ENCODE measurements around the gene AKAP13.

AKAP13 gene

DNA sequence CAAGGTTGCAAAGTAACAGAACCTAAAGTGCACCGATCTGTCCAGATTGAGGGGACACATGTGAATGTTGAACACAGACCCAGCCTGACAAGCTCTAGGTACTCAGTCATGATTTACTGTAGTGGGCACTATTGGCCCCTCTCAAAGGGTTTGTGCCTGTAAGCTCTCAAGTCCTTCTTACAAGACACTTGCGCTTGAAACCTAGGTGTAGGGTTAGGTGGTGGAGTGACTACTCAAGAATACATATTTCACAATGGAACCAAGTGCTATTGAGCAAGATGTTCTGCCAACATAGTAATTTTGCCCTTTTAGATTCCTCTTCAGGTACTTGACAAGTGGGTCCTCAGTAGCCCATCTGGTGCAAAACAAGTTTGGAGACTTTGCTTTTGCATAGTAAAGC is 169.9 kb downstream of the AKAP13 start (continued):
- no peak for TF ChIP-seq ZNF174 (tag by site-specific recombination; IDR thresholded peaks at IDR 0.05)
- TF ChIP-seq ZSCAN30 (tag by site-specific recombination; IDR thresholded peaks at IDR 0.05): no peak

DNA sequence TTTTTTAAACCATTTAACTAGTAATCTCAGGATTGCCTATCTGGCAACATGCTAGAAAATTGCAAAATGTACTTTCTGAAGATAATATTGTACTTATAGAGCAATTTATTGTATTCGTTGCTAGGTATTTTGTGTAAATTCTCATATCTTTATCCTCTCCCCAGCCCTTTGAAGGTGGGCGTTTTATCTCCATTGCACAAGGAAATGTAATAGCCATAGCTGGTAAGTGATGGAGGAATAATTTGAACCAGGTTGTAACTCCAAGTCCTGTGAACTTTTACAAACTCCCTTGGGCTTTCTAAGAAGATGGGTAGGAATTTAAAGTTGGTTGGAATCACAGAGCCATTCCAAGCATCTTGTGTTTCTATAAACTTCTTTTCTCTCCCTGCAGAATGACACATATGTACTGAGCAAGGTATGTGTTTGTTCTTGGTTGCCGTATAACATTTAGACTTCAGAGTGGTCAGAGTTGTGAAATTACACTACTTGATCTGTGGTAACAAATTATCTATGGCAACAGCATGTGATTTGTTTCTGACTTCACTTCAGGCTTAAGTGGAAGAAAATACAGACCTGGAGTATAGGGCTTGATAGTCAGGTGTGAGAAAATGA is 170.9 kb downstream of the AKAP13 start:
- ChIA-PET CTCF (interaction anchor here (0.6 to 1.0 kb wide), 5 partner anchors 10 to 383 kb away, joined by 3 to 6 read pairs (median 3); no protein-coding TSS in a partner anchor), POLR2A (no interaction called here)
- Histone ChIP-seq H3K4me1 (ENCODE audit: control insufficient read depth, insufficient read depth, low read length) (no peaks in the 10 kb centered on the region), H3K4me3 (ENCODE audit: low read depth, low read length) (no peak overlapping the region), H3K27ac (ENCODE audit: extremely low read depth, low read depth, low read length) (no peak overlapping the region), H3K9me3 (ENCODE audit: control insufficient read depth, insufficient read depth, low read depth, low read length) (no peaks in the 10 kb centered on the region), H3K36me3 (ENCODE audit: control insufficient read depth in 2 of 2, insufficient read depth in 1 of 2, low read length in 2 of 2) (peaks cover 0 to 6% of the 10 kb centered on the region in 2 experiments; a peak in 2 of 3 replicates)
- no peak for TF ChIP-seq BCL11A (tag by site-specific recombination; IDR thresholded peaks at IDR 0.05; ENCODE audit: low read depth)
- no peak for TF ChIP-seq ZNF140 (tag by site-specific recombination; IDR thresholded peaks at IDR 0.05)
- TF ChIP-seq ZSCAN30 (tag by site-specific recombination; IDR thresholded peaks at IDR 0.05): no peak
- TF ChIP-seq ZNF768 (tag by site-specific recombination; IDR thresholded peaks at IDR 0.05): no peak
- TF ChIP-seq ZNF529 (tag by site-specific recombination; IDR thresholded peaks at IDR 0.05; ENCODE audit: insufficient replicate concordance): no peak
- TF ChIP-seq ZBTB1 (tag by site-specific recombination; IDR thresholded peaks at IDR 0.05): no peak
- no peak for TF ChIP-seq ZNF174 (tag by site-specific recombination; IDR thresholded peaks at IDR 0.05)
- TF ChIP-seq ZBTB17 (tag by site-specific recombination; IDR thresholded peaks at IDR 0.05): no peak
- no peak for TF ChIP-seq ZNF549 (tag by site-specific recombination; IDR thresholded peaks at IDR 0.05)
- TF ChIP-seq ZNF239 (tag by site-specific recombination; IDR thresholded peaks at IDR 0.05): no peak
- no peak for TF ChIP-seq SCRT1 (tag by site-specific recombination; IDR thresholded peaks at IDR 0.05; ENCODE audit: borderline replicate concordance)
- TF ChIP-seq ZNF24 (tag by site-specific recombination; IDR thresholded peaks at IDR 0.05): no peak
- TF ChIP-seq OSR2 (tag by site-specific recombination; IDR thresholded peaks at IDR 0.05): no peak
- no peak for TF ChIP-seq KLF7 (tag by site-specific recombination; IDR thresholded peaks at IDR 0.05; ENCODE audit: borderline replicate concordance)
- TF ChIP-seq ZNF623 (tag by site-specific recombination; IDR thresholded peaks at IDR 0.05): no peak
- TF ChIP-seq ZNF248 (tag by site-specific recombination; IDR thresholded peaks at IDR 0.05): no peak
- TF ChIP-seq ZNF114 (tag by site-specific recombination; IDR thresholded peaks at IDR 0.05): no peak

DNA sequence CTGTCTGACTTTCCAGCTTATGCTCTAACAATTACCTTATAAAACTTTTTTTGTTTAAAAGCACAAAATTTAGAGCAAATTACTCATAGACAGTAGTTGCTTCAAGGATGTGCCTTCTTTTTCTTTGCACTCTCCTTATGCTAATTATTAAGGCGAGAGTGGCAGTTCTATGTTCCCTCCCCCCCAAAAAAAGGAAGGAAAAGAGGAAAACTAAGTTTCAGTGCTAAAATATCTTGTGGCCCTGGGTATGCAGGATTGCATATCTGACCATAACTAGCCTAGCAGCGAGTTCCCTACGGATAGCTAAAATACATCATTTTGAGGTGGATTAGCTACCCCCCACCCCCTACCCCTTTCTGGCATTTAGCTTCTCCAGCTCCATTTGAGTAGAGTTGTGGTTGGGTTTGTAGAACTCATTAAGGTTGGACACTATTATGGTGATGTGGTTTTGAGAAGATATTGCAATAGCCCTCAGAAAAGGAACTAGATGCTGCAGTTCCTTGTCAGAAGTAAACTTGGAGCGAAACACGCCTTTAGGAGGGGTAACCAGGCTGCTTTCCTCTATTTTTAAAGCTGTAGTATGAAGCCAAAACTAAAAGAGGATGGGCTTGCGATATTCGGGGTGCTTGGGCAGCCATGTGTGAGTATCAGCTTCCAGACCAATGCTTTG is 174.6 kb downstream of the AKAP13 start:
- Histone ChIP-seq H3K36me3 (ENCODE audit: control insufficient read depth in 2 of 2, insufficient read depth in 1 of 2, low read length in 2 of 2) (peaks cover 0 to 6% of the 10 kb centered on the region in 2 experiments; a peak in 2 of 3 replicates), H3K4me3 (ENCODE audit: low read depth, low read length) (no peak overlapping the region), H3K27ac (ENCODE audit: extremely low read depth, low read depth, low read length) (no peak overlapping the region), H3K4me1 (ENCODE audit: control insufficient read depth, insufficient read depth, low read length) (peaks cover 3% of the 10 kb centered on the region; the same call in 1 of the 2 replicates), H3K9me3 (ENCODE audit: control insufficient read depth, insufficient read depth, low read depth, low read length) (no peaks in the 10 kb centered on the region)
- ChIA-PET CTCF (no interaction called here), POLR2A (no interaction called here)
- TF ChIP-seq, protein P1, sequence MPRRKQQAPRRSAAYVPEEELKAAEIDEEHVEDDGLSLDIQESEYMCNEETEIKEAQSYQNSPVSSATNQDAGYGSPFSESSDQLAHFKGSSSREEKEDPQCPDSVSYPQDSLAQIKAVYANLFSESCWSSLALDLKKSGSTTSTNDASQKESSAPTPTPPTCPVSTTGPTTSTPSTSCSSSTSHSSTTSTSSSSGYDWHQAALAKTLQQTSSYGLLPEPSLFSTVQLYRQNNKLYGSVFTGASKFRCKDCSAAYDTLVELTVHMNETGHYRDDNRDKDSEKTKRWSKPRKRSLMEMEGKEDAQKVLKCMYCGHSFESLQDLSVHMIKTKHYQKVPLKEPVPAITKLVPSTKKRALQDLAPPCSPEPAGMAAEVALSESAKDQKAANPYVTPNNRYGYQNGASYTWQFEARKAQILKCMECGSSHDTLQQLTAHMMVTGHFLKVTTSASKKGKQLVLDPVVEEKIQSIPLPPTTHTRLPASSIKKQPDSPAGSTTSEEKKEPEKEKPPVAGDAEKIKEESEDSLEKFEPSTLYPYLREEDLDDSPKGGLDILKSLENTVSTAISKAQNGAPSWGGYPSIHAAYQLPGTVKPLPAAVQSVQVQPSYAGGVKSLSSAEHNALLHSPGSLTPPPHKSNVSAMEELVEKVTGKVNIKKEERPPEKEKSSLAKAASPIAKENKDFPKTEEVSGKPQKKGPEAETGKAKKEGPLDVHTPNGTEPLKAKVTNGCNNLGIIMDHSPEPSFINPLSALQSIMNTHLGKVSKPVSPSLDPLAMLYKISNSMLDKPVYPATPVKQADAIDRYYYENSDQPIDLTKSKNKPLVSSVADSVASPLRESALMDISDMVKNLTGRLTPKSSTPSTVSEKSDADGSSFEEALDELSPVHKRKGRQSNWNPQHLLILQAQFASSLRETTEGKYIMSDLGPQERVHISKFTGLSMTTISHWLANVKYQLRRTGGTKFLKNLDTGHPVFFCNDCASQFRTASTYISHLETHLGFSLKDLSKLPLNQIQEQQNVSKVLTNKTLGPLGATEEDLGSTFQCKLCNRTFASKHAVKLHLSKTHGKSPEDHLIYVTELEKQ (tag by site-specific recombination; IDR thresholded peaks at IDR 0.05; ENCODE audit: borderline replicate concordance): no peak
- TF ChIP-seq HOXC10 (CRISPR knock-in tag; IDR thresholded peaks at IDR 0.05) (no peak), MEIS1 (CRISPR knock-in tag; IDR thresholded peaks at IDR 0.05; ENCODE audit: borderline replicate concordance) (no peak)
- TF ChIP-seq, protein P2, sequence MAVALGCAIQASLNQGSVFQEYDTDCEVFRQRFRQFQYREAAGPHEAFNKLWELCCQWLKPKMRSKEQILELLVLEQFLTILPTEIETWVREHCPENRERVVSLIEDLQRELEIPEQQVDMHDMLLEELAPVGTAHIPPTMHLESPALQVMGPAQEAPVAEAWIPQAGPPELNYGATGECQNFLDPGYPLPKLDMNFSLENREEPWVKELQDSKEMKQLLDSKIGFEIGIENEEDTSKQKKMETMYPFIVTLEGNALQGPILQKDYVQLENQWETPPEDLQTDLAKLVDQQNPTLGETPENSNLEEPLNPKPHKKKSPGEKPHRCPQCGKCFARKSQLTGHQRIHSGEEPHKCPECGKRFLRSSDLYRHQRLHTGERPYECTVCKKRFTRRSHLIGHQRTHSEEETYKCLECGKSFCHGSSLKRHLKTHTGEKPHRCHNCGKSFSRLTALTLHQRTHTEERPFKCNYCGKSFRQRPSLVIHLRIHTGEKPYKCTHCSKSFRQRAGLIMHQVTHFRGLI (tag by site-specific recombination; IDR thresholded peaks at IDR 0.05): no peak
- TF ChIP-seq, protein P3, sequence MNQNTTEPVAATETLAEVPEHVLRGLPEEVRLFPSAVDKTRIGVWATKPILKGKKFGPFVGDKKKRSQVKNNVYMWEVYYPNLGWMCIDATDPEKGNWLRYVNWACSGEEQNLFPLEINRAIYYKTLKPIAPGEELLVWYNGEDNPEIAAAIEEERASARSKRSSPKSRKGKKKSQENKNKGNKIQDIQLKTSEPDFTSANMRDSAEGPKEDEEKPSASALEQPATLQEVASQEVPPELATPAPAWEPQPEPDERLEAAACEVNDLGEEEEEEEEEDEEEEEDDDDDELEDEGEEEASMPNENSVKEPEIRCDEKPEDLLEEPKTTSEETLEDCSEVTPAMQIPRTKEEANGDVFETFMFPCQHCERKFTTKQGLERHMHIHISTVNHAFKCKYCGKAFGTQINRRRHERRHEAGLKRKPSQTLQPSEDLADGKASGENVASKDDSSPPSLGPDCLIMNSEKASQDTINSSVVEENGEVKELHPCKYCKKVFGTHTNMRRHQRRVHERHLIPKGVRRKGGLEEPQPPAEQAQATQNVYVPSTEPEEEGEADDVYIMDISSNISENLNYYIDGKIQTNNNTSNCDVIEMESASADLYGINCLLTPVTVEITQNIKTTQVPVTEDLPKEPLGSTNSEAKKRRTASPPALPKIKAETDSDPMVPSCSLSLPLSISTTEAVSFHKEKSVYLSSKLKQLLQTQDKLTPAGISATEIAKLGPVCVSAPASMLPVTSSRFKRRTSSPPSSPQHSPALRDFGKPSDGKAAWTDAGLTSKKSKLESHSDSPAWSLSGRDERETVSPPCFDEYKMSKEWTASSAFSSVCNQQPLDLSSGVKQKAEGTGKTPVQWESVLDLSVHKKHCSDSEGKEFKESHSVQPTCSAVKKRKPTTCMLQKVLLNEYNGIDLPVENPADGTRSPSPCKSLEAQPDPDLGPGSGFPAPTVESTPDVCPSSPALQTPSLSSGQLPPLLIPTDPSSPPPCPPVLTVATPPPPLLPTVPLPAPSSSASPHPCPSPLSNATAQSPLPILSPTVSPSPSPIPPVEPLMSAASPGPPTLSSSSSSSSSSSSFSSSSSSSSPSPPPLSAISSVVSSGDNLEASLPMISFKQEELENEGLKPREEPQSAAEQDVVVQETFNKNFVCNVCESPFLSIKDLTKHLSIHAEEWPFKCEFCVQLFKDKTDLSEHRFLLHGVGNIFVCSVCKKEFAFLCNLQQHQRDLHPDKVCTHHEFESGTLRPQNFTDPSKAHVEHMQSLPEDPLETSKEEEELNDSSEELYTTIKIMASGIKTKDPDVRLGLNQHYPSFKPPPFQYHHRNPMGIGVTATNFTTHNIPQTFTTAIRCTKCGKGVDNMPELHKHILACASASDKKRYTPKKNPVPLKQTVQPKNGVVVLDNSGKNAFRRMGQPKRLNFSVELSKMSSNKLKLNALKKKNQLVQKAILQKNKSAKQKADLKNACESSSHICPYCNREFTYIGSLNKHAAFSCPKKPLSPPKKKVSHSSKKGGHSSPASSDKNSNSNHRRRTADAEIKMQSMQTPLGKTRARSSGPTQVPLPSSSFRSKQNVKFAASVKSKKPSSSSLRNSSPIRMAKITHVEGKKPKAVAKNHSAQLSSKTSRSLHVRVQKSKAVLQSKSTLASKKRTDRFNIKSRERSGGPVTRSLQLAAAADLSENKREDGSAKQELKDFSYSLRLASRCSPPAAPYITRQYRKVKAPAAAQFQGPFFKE (tag by site-specific recombination; IDR thresholded peaks at IDR 0.05; ENCODE audit: borderline replicate concordance): no peak

Measured in HEK293 (cell line).